ENCODE measurements around the gene SIT1. TPM values are rescaled to one million over a fixed set of nuclear protein-coding genes. Genes with fewer than 3 reads are reported as not detected.

Gene SIT1
- total and polyA plus RNA-seq, 2 experiments from 2014 or later = 13.2 to 14.7 TPM

DNA sequence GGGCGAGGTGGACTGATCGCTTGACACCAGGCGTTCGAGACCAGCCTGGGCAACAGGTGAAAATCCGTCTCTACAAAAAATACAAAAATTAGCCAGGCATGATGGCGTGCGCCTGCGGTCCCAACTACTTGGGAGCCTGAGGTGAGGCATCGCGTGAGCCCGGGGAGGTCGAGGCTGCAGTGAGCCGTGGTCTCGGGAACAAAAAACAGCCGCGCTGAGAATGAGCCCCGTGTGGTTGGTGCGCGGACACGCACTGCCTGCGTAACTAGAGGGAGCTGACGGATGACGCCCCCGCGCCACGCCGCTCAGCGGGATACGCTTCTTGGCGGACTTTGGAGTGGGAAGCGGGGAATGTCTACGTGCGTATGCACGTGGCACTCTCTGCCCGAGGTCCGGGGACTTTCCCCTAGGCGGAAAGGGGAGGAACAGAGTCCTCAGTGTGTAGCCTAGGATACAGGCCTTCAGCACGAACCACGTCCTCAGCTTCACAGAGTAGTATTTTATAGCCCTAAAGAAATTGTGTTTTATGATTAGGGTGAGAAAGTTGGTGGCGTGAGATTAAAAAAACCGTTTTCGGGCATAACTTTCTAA is 6.9 kb upstream of the SIT1 start, which contains the start of gene RMRP:
Gene RMRP, minus strand, starts transcription at position 474 of the 591 bp plus-strand sequence.
- peak within 1 kb of the TSS; percentile 77 for H3K4me3 Mint-ChIP-seq

More for the DNA sequence above, 6.9 kb upstream of the SIT1 start, which contains the start of gene RMRP:
- peak within 1 kb of the TSS; percentile 100 for H3K27ac Mint-ChIP-seq
- H3K4me2 ChIP-seq = peak within 1 kb of the TSS; percentile 92
- peak; percentile 99 for DNase-seq (ENCODE audit: low spot score)
- peaks cover 8% of the 10 kb centered on the region; the same call in 1 of the 2 replicates for H3K36me3 ChIP-seq (ENCODE audit: insufficient read depth)
- H3K27me3 Mint-ChIP-seq (ENCODE audit: insufficient read depth, low read depth, poor library complexity) = peaks cover 30% of the 10 kb centered on the region
- no peaks in the 10 kb centered on the region; the same call in none of the 2 replicates for H4K20me1 ChIP-seq (replicated peaks; ENCODE audit: insufficient read depth)
- H3K4me1 ChIP-seq (ENCODE audit: insufficient read depth) = 0 out of 2 replicates have a peak, but pooled peaks cover 8% of the 10 kb centered on the region
- H3K9me3 Mint-ChIP-seq = peaks cover 3% of the 10 kb centered on the region; the same call in 2 of the 3 replicates
- peaks cover 32% of the 10 kb centered on the region for H3K4me1 Mint-ChIP-seq
- peak; percentile 91 for ATAC-seq
- peak within 1 kb of the TSS; percentile 97 for H3K4me3 ChIP-seq
- peaks cover 16% of the 10 kb centered on the region; the same call in 1 of the 2 replicates for H3F3A ChIP-seq (replicated peaks; ENCODE audit: low read depth)
- H3K9me2 ChIP-seq (ENCODE audit: insufficient read depth) = no peaks in the 10 kb centered on the region
- H2AFZ ChIP-seq = peak within 1 kb of the TSS; percentile 90
- no peaks in the 10 kb centered on the region for H3K79me2 ChIP-seq (replicated peaks; ENCODE audit: insufficient read depth)
- H3K36me3 Mint-ChIP-seq (ENCODE audit: low read depth) = peaks cover 41% of the 10 kb centered on the region
- peak within 1 kb of the TSS; percentile 89 for H3K27ac ChIP-seq (ENCODE audit: low read depth)
- TF ChIP-seq, protein P1, sequence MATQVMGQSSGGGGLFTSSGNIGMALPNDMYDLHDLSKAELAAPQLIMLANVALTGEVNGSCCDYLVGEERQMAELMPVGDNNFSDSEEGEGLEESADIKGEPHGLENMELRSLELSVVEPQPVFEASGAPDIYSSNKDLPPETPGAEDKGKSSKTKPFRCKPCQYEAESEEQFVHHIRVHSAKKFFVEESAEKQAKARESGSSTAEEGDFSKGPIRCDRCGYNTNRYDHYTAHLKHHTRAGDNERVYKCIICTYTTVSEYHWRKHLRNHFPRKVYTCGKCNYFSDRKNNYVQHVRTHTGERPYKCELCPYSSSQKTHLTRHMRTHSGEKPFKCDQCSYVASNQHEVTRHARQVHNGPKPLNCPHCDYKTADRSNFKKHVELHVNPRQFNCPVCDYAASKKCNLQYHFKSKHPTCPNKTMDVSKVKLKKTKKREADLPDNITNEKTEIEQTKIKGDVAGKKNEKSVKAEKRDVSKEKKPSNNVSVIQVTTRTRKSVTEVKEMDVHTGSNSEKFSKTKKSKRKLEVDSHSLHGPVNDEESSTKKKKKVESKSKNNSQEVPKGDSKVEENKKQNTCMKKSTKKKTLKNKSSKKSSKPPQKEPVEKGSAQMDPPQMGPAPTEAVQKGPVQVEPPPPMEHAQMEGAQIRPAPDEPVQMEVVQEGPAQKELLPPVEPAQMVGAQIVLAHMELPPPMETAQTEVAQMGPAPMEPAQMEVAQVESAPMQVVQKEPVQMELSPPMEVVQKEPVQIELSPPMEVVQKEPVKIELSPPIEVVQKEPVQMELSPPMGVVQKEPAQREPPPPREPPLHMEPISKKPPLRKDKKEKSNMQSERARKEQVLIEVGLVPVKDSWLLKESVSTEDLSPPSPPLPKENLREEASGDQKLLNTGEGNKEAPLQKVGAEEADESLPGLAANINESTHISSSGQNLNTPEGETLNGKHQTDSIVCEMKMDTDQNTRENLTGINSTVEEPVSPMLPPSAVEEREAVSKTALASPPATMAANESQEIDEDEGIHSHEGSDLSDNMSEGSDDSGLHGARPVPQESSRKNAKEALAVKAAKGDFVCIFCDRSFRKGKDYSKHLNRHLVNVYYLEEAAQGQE (IDR thresholded peaks at IDR 0.05; ENCODE audit: unreplicated experiment) = peak; percentile 29
- TF ChIP-seq, protein P2, sequence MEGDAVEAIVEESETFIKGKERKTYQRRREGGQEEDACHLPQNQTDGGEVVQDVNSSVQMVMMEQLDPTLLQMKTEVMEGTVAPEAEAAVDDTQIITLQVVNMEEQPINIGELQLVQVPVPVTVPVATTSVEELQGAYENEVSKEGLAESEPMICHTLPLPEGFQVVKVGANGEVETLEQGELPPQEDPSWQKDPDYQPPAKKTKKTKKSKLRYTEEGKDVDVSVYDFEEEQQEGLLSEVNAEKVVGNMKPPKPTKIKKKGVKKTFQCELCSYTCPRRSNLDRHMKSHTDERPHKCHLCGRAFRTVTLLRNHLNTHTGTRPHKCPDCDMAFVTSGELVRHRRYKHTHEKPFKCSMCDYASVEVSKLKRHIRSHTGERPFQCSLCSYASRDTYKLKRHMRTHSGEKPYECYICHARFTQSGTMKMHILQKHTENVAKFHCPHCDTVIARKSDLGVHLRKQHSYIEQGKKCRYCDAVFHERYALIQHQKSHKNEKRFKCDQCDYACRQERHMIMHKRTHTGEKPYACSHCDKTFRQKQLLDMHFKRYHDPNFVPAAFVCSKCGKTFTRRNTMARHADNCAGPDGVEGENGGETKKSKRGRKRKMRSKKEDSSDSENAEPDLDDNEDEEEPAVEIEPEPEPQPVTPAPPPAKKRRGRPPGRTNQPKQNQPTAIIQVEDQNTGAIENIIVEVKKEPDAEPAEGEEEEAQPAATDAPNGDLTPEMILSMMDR (conservative IDR thresholded peaks at IDR 0.05; ENCODE audit: low read depth in 2 of 2) = peak in 1 of 2 experiments; percentile 5; a peak in 1 of 4 replicates
- no peak for TF ChIP-seq ZNF331 (CRISPR knock-in tag; IDR thresholded peaks at IDR 0.05; ENCODE audit: low read depth)
- peak; percentile 87 for TF ChIP-seq CREB1 (CRISPR knock-in tag; IDR thresholded peaks at IDR 0.05; ENCODE audit: low read depth)
- no peak for TF ChIP-seq POLR2AphosphoS5 (IDR thresholded peaks at IDR 0.05; ENCODE audit: low read depth)
- TF ChIP-seq ZNF114 (CRISPR knock-in tag; IDR thresholded peaks at IDR 0.05) = no peak
- H3K27me3 ChIP-seq (ENCODE audit: insufficient read depth) = peaks cover 4% of the 10 kb centered on the region; the same call in 1 of the 2 replicates

All from GM23338 (cell line).